OCI-LY1 (cell line): ENCODE data around the gene COL11A2.

Experiments
- H2AFZ ChIP-seq: fragments of 200-600 bp; sonication (generic), shearing (Covaris generic); 2 replicates; pipeline ENCODE4 v1.6.0; 2014; ENCODE audit warnings: antibody characterized with exemption, mild to moderate bottlenecking, low read length
- H3F3A ChIP-seq: fragments of 200-600 bp; sonication (generic), shearing (Covaris generic); 2 replicates; pipeline ENCODE4 v1.6.0; 2014; ENCODE audit warnings: mild to moderate bottlenecking, antibody characterized with exemption, low read length, moderate library complexity; ENCODE audit not compliant: insufficient read depth
- H3K27ac ChIP-seq: fragments of 200-600 bp; sonication (generic); 2 replicates; pipeline ENCODE4 v1.5.1; 2014; ENCODE audit warnings: low read length, mixed run types, mild to moderate bottlenecking, low read depth; ENCODE audit not compliant: poor library complexity, severe bottlenecking
- H3K27me3 ChIP-seq: fragments of 200-600 bp; sonication (generic); 2 replicates; pipeline ENCODE4 v1.6.0; 2014; ENCODE audit warnings: antibody characterized with exemption, mild to moderate bottlenecking, low read length, moderate library complexity; ENCODE audit not compliant: insufficient read depth
- H3K36me3 ChIP-seq: fragments of 200-600 bp; sonication (generic); 2 replicates; pipeline ENCODE4 v1.6.1; 2014; ENCODE audit warnings: mild to moderate bottlenecking, antibody characterized with exemption, low read length, moderate library complexity, mixed read lengths; ENCODE audit not compliant: insufficient read depth
- H3K4me1 ChIP-seq: fragments of 200-600 bp; sonication (generic); 2 replicates; pipeline ENCODE4 v1.5.1; 2014; ENCODE audit warnings: mild to moderate bottlenecking, low read length, moderate library complexity; ENCODE audit not compliant: insufficient read depth, severe bottlenecking
- H3K4me2 ChIP-seq: fragments of 200-600 bp; sonication (generic), shearing (Covaris generic); 2 replicates; pipeline ENCODE4 v1.6.1; 2014; ENCODE audit warnings: low read length
- H3K4me3 ChIP-seq: fragments of 200-600 bp; sonication (generic); 2 replicates; pipeline ENCODE4 v1.5.1; 2014; ENCODE audit warnings: low read length, low read depth, mild to moderate bottlenecking, mixed read lengths; ENCODE audit not compliant: poor library complexity, severe bottlenecking
- H3K79me2 ChIP-seq: fragments of 200-600 bp; shearing (Covaris generic); 2 replicates; pipeline ENCODE4 v1.6.1; 2016; ENCODE audit warnings: mixed run types, low read length, mixed read lengths; ENCODE audit not compliant: insufficient read depth
- H3K9ac ChIP-seq: fragments of 200-600 bp; sonication (generic), shearing (Covaris generic); 2 replicates; pipeline ENCODE4 v1.6.1; 2014; ENCODE audit warnings: mild to moderate bottlenecking, low read length, mixed read lengths
- H3K9me2 ChIP-seq: fragments of 200-600 bp; sonication (generic), shearing (Covaris generic); 2 replicates; pipeline ENCODE4 v1.6.1; 2014; ENCODE audit warnings: low read depth, mild to moderate bottlenecking, low read length, mixed read lengths
- H3K9me3 ChIP-seq: fragments of 200-600 bp; shearing (Covaris generic); 2 replicates; pipeline ENCODE4 v1.6.1; 2014; ENCODE audit warnings: low read length, mixed read lengths
- H4K20me1 ChIP-seq: fragments of 200-600 bp; sonication (generic), shearing (Covaris generic); 2 replicates; pipeline ENCODE4 v1.6.0; 2016; ENCODE audit warnings: mild to moderate bottlenecking, low read length; ENCODE audit not compliant: insufficient read depth
- EZH2 ChIP-seq: fragments of 200-600 bp; sonication (generic), shearing (Covaris generic); IDR thresholded peaks from 2 replicates; pipeline ENCODE4 v1.8.0; 2017; ENCODE audit warnings: borderline replicate concordance, mixed run types, mild to moderate bottlenecking, antibody characterized with exemption, low read length, moderate library complexity, mixed read lengths
- TF ChIP-seq, protein P1 (sequence below): fragments of 200-600 bp; sonication (generic), shearing (Covaris generic); IDR thresholded peaks from 2 replicates; pipeline ENCODE4 v1.5.1; 2017; ENCODE audit warnings: mild to moderate bottlenecking, antibody characterized with exemption, low read length, moderate library complexity, mixed read lengths

The COL11A2 gene

DNA sequence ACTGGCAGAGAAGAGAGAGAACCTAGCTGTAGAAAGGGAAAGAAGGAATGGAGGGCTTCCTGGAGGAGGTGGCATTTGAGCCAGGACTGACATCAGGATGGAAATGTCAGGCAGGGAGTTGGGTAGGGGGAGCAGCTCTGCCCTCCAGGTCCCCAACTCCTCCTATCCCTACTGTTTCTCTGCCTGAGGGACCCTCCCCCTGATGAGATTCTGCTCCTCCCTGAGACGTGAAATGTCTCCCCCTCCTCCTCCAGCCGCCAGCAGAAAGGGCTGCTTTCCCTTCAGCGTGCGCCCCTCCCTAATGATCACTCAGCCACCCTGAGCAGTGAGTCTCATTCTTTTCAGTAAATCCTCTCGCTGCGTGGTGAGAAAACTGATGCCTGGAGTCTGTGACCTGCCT lies 75.8 kb downstream of the COL11A2 start:
- Histone ChIP-seq H3K9ac (no peak overlapping the region), H2AFZ (no peak overlapping the region), H3F3A (no peaks in the 10 kb centered on the region), H3K36me3 (no peaks in the 10 kb centered on the region), H3K4me1 (no peaks in the 10 kb centered on the region), H3K9me3 (no peaks in the 10 kb centered on the region), H3K4me3 (no peak overlapping the region), H3K79me2 (no peaks in the 10 kb centered on the region), H3K27ac (no peak overlapping the region), H3K27me3 (no peaks in the 10 kb centered on the region), H3K9me2 (no peaks in the 10 kb centered on the region), H4K20me1 (no peaks in the 10 kb centered on the region), H3K4me2 (no peak overlapping the region)
- no peak for TF ChIP-seq EZH2
- TF ChIP-seq, protein P1, sequence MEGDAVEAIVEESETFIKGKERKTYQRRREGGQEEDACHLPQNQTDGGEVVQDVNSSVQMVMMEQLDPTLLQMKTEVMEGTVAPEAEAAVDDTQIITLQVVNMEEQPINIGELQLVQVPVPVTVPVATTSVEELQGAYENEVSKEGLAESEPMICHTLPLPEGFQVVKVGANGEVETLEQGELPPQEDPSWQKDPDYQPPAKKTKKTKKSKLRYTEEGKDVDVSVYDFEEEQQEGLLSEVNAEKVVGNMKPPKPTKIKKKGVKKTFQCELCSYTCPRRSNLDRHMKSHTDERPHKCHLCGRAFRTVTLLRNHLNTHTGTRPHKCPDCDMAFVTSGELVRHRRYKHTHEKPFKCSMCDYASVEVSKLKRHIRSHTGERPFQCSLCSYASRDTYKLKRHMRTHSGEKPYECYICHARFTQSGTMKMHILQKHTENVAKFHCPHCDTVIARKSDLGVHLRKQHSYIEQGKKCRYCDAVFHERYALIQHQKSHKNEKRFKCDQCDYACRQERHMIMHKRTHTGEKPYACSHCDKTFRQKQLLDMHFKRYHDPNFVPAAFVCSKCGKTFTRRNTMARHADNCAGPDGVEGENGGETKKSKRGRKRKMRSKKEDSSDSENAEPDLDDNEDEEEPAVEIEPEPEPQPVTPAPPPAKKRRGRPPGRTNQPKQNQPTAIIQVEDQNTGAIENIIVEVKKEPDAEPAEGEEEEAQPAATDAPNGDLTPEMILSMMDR, result no peak

- H3K9ac ChIP-seq, result no peak overlapping the region
- no peak overlapping the region for H3K4me3 ChIP-seq
- no peaks in the 10 kb centered on the region for H3K27me3 ChIP-seq
- no peak overlapping the region for H3K4me2 ChIP-seq
- no peaks in the 10 kb centered on the region for H3K36me3 ChIP-seq
- H3F3A ChIP-seq, result no peaks in the 10 kb centered on the region
- TF ChIP-seq EZH2, result no peak
- TF ChIP-seq, protein P1, result no peak
- H3K9me3 ChIP-seq, result no peaks in the 10 kb centered on the region
- no peak overlapping the region for H3K27ac ChIP-seq
- H4K20me1 ChIP-seq, result no peaks in the 10 kb centered on the region
- no peak overlapping the region for H2AFZ ChIP-seq
- H3K4me1 ChIP-seq, result no peaks in the 10 kb centered on the region
- no peaks in the 10 kb centered on the region for H3K79me2 ChIP-seq
- no peaks in the 10 kb centered on the region for H3K9me2 ChIP-seq
Observed at GRCh38 chr6:33114406-33114805, 77.9 kb downstream of the COL11A2 start.

GRCh38 chr6:33113755-33114154 lies 78.5 kb downstream of the COL11A2 start:
- Histone ChIP-seq H4K20me1 (no peaks in the 10 kb centered on the region), H3K4me3 (no peak overlapping the region), H3F3A (no peaks in the 10 kb centered on the region), H3K4me1 (no peaks in the 10 kb centered on the region), H3K9ac (no peak overlapping the region), H3K9me2 (no peaks in the 10 kb centered on the region), H3K27me3 (no peaks in the 10 kb centered on the region), H3K36me3 (no peaks in the 10 kb centered on the region), H3K79me2 (no peaks in the 10 kb centered on the region), H3K27ac (no peak overlapping the region), H2AFZ (no peak overlapping the region), H3K9me3 (no peaks in the 10 kb centered on the region), H3K4me2 (no peak overlapping the region)
- TF ChIP-seq, protein P1, result no peak
- no peak for TF ChIP-seq EZH2
